HG02840 (cell line): Measurements from ENCODE around the gene PTPMT1.

ENCODE experiments used
- ATAC-seq: cut with Tn5 transposase; IDR thresholded peaks from one replicate; pipeline ENCODE4 v1.9.1; 2021; ENCODE audit warnings: mild to moderate bottlenecking, moderate library complexity, moderate number of reproducible peaks; ENCODE audit not compliant: unreplicated experiment, low FRiP score

Gene PTPMT1

DNA sequence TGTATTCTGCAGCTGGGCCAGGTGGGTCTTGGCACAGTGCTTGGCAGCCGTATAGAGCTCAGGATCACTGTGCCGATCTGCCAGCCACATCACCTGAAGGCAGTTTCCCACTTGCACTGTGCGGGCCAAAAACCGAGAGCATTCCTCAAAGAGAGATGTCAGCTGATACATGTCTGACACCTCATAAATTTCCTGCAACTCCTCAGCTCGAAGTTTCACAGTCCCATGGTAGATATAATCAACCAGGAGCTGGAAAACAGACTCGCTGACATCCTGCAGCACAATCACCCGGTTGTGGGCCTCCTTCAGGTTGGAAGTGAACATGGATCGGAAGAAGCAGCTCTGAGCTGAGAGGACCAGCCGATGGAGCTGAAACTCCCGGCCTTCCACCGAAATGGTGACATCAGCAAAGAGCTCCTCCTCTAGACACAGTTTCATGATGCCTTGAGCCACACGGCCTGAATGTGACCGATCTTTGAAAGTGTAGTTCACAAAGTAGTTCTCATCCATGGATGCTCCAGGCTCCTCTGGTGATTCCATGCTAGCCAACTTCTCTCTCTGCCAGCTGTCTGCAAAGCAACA is 12.2 kb downstream of the PTPMT1 start:
- ATAC-seq = no peak

DNA sequence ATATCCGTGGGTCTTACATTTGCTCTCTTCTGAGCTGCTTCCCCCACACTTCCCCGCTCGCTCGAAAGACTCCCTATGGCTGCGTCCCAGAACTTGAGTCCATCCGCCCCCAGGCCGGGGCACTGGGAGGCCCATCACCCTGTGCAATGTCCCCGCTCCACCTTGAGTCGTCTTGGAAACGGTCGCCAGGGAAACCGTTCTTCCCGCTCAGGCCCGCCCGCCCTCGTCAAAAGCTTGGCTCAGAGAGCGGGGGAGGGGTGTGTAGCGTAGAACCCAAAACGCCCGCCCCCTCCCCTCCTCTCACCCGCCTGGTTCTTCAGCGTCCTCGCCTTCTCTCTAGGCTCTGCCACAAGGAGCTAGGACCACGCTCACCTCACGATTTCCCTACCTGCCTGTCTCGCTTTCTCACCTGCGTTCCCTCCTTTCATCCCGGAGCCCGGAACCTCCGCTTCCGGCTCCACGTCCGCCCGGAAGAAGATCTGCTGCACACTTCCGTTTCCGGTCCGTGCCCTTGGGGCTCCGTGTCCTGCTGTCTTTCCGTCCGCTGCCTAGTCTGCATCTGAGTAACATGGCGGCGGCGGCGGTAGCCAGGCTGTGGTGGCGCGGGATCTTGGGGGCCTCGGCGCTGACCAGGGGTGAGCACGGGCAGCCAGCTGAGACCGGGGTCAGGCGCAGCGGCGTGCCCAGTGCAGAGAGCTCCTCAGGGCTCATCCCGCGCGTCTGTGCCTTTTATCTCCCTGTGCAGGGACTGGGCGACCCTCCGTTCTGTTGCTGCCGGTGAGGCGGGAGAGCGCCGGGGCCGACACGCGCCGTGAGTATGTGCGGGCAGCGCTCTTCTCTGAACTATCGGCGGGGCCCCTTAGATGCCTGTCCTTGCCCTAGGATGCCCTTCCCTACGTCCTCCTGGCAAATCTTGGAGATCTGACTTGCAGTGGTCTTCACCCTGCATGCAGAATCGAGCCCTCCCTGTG is 13.4 kb downstream of the PTPMT1 start, which contains the start of the genes KBTBD4 and NDUFS3:
TSS of gene KBTBD4 (minus strand) at position 447 of the 971 bp plus-strand sequence. CDS start at position 428, 19 bp downstream.
TSS of gene NDUFS3 (plus strand) at position 551 of the 971 bp plus-strand sequence. CDS start at position 569, 18 bp downstream.
- ATAC-seq = peak; percentile 91

DNA sequence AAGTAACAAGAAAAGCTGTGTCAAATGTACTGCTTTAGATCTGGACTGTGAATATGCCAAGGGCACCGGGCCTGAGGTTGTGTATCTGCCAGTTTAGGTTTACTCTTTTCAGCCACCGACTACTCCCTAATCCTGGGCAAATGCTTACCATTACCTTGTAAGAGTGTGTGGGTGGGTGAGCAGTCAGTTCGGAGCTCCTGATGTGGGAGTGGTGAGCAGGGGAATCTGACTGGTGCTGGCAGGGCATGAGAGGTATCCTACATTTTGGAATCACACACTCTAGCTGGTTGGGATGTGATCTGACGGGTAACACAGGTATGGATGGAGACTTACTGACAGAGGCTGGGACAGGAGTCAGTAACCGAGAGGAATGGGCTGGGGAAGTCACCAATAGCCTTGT is 18.4 kb downstream of the PTPMT1 start:
- no peak for ATAC-seq

DNA sequence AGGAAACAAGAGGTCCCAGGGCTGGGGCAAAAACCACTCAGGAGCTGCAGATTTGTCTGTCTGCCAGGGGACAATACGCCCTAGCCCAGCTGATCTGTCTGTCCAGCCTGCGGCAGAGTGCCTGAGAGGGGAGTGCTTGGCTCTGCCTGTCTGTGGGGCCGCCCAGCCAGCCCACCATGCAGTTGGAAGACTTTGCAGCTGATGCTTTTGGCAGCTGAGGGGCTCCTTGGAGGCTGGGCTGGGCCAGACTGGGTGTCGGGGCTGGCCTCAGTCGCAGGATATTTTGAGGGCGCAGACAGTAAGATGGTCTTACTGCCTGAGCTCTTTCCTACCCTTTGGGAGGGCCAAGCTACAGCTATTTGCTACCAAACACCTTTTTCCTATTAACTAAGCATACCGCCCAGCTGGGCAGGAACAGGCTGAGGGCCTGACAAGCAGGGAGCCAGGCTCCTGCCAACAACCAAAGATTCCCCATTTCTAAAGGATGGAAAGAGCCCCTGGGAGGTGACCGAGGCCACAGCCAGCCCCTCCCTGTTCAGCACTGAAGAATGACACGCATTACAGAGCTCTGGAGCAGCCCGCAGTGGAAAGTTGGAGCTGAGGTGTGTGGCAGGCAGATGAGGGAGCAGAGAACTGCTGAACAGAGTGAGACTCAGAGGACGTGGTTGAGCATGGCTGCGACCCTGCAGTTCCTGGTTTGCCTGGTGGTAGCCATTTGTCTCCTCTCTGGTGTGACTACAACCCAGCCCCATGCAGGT is 20.9 kb downstream of the PTPMT1 start, which contains the start of gene FAM180B:
TSS of gene FAM180B (plus strand) at position 581 of the 758 bp plus-strand sequence. CDS start at position 672, 91 bp downstream.
- ATAC-seq = no peak

DNA sequence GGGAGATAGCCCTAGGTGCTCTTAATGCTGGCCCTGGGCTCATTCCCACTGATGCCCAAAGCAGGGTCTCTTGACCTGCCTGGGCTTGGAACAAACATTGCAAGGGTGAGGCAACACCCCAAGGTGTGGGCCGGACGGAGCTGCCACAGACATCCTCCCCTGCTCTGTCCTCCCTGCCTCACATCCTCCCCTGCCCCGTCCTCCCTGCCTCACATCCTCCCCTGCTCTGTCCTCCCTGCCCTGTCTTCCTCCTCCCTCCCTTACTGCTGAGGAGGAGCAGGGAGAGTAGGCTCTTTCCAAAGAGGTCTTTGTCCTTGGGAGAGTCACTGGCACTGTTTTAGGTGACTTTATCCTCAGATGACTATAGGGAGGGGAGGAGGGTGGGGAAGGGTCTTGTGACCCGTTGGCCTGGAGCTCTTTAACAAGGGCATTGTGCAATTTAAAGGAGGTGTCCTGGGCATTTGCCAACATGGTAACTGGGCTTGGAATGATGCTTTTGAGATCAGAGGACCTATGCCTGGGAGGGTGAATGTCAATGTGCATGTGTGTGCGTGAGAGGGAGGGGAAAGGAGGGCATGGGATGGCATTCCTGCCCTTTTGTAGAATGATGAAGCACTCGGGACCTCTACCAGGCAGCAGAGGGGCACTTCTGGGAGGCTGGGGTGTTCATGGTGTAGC is 21.8 kb downstream of the PTPMT1 start:
- ATAC-seq = no peak

DNA sequence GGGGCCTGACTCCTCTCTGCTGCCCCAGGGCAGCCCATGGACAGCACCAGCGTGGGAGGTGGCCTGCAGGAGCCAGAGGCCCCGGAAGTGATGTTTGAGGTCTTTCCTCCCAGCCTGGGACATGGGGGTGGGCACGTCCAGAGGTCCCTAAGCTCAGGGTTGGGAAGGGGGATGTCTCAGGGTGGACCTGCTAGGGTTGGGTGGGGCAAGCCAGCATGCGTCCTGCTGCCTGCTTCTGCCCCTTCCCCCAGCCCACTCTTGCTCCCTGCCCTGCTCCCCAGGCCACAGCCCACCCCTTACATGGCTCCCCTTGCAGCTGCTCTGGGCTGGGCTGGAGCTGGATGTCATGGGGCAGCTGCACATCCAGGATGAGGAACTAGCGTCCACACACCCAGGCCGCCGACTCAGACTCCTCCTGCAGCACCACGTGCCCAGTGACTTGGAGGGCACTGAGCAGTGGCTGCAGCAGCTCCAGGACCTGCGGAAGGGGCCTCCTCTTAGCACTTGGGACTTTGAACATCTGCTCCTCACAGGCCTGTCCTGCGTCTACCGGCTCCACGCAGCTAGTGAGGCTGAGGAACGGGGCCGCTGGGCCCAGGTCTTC is 22.4 kb downstream of the PTPMT1 start:
- no peak for ATAC-seq

DNA sequence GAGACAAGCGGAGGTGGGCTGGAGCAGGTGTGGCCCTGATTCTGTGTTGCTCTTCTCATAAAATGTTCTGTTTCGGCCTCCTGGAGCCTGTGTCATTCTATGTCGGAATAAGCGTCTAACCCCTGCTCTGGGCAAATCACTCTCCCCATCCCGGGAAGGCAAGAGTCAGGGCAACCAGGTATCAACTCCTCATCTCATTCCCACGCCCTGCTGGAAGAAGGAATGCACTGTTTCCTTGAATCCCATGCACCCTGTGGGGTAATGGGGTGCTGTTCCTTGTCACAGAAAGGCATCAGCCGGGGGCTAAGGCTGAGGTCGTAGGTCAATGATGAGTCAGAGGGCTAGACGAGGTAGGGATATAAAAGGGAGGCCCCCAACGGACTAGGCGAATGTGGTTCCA is 23.7 kb downstream of the PTPMT1 start:
- ATAC-seq = no peak

DNA sequence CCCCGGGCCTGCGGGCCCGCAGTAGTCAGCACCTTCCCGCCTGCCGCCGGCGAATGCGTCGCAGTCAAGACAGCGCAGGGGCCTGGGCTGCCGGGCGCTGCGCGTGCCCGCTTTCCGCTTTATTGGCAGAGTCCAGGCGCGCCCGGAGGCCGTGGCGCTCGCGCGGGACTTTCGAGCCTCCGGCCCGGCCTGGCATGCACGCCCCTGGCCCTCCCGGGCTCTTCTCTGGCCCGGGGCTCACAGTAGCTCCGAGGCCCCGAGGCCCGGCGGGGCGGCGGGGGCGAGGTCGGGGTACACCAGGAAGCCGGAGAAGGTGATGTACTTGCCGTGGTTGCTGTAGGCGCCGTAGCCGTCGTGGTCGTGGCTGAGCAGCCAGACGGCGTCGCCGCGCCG is 24.2 kb downstream of the PTPMT1 start:
- no peak for ATAC-seq

DNA sequence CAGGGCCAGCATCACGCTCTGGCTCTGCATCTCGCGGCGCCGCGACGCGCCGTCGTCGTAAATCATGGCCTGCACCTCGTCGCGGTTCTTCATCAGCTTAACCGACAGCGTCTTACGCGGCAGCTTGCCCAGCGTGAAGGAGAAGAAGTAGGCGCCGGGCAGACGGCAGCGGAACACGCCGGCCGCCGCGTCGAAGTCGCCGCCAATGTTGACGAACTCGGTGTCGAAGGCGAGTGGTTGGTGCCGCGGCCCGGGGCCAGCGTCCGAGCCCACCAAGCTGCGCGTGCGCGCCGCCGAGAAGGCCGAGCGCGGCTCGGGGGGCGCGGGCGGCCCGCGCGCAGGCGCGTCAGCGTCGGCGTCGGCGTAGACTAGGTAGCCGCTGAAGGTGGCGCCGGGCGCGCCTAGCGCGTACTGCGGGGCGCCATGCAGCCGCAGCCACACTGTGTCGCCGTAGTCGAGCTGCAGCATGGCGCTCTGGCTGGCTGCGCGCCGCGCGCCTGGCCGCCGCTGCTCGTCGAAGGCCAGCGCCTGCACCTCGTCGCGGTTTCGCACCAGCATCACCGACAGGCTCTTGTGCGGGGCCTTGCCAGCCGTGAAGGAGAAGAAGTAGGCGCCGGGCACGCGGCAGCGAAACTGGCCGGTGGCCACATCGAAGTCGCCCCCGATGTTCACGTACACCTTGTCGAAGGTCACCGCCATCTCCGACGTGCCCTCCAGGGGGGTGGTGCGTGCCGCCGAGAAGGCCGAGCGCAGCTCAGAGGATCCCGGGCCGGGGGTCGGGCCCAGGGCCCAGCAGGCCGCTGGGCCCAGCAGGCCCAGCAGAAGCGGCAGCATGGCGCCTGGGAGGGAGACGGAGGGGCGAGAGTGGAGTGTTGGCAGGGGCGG is 24.8 kb downstream of the PTPMT1 start:
- ATAC-seq = no peak

DNA sequence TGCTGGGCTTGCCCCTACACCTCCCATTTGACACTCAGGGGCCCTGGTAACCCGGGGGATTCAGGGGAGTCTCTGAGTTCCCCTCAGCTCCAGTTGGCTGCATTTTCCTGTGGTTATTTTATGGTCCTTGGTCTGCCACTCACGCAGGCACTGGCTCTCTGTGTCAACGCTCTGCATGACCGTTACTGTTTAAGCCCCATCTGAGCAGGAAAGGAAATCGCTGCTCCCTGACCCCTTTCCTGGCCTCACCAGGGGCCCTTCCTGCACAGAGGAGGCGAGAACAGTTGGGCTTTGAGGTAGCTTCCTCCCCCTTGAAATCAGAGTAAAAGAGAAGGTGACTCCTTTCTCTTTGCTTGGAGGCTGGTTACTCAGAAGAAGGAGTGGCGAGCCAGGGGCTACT is 26.4 kb downstream of the PTPMT1 start:
- no peak for ATAC-seq

DNA sequence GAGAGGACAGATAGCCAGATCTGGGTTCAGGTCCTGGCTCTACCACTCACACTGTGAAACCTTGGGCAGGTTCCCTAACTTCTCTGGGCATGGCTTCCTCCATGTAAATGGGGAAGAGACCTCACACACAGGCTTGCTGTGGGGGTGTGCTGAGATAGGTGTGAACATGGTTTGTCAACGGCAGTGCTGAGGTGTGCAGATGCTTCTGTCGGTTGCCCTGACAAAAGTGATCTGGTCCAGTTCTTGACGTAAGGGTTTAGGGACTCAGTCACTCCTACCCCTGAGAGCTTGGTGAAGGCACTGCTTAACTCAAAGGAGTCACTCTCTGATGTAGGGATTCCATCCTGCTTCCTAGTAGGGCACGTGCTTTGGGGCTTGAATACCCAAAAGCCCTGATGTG is 26.9 kb downstream of the PTPMT1 start:
- no peak for ATAC-seq

DNA sequence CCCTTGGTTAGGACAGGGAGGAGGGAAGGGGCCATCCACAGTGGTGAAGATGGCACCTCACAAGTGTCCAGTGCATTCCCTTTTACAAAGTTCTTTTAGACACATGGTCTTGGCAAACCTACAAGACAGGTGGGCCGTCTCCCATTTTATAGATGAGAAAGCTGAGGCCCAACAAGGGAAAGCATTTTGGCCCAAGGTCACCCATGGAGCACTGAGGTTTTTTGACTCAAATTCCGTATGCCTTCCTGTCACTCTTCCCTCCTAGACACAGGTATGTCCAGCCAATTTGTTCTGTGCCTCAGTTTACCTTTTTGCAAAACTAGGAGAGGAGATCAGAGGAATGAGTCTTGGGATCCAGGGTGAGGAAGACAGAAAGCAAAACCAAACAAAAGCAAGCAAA is 27.6 kb downstream of the PTPMT1 start:
- no peak for ATAC-seq

DNA sequence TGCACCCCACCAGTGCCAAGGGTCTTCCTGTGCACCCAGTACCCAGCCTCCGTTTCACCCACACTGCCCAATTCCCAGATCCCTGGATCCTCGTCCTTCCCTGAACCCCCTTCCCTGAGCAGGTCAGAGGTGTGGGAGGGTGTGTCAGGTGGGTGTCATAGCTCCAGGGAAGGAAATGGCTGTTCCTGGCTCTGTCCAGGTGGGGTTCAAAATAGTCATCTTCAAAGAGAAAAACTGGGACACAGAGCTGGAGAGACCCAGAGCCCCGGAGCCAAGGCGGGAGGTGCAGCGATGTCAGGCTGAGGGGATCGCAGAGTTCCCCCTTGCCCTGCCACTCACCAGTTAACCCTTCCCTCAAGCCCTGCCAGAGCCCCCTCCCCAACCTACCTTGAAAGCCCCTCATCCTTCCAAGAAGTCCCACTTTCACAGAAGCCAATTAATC is 28.1 kb downstream of the PTPMT1 start:
- ATAC-seq = no peak

DNA sequence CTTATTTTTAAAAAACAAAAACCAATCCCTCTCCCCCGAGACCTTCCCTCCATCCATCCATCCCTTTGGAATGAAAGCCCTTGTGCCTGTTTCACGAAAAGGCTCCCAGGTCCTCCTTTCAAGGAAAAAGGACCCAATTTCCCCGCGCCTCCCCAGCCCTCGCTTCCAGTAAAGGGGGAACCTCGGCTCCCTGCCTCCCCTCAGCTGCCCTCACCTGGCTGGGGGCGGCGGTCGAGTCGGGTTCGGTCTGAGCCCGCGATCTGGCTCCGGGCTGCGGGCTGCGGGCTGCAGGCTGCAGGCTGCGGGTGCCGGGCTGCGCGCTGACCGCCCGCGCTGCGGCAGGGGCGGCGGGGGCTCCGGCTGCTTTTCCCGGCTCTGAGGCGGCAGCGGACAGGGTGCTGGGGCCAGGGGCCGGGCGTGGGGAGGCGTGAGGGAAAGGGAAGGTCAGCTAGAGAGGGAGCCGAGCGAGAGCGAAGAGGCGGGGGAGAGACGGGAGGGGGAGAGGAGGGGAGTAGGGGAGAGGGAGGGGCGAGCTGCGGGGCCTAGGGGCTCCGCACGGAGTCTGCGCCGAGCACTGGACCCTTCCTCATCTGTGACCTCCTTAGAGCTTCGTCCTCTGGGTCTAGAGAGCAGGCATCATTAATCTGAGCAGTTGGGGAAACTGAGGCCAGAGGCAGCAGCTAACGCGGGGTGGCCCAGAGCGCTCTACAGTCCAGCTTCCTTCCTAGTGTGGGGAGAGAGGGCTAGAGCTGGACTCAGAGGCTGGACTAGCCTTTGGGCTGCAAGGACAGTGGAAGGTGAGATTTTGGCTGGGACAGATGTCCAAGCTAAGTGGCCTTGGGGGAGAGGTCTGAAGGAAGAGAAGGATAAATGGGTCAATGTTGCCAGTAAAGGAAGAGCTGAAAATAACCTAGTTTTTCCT is 28.8 kb downstream of the PTPMT1 start, which contains the start of gene C1QTNF4:
TSS of gene C1QTNF4 (minus strand) at position 478 of the 922 bp plus-strand sequence. CDS start 3,601 bp downstream, outside the sequence.
- no peak for ATAC-seq

DNA sequence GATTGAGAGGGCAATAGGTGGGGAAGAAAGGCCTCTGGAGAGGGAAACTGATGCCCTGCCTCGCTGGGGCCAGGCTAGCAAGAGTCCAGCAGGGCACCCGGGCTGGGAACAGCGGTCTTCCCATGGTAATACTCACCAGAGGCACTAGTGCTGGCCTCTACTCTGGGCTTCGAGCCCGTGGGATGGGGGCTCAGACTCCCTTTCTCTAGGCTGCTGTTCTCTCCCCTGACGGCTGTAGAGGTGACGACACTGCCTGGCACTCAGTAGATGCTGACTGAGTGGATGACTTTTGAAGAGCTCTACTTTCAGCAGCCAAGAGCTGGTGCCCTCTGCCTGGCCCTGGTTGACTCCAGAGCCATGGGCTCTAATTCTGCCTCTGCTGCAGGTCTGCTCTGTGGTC is 29.6 kb downstream of the PTPMT1 start:
- ATAC-seq = no peak

DNA sequence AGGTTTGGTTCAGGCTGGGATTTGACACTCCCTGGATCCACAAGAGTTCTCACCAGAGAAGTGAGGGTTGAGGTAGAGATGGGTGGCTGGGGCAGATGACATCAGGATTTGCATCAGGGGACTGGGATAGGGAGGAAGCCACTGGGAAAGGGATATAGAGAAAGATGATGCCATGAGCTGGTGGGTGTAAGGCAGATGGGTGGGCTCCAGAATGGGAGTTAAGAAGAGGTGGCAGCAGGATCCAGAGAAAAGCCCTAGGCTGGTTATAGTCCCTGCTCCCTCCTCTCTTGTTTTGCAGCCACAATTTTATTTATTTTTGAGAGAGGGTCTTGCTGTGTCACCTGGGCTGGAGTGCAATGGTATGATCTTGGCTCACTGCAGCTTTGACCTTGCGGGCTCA is 30.6 kb downstream of the PTPMT1 start:
- ATAC-seq = no peak

DNA sequence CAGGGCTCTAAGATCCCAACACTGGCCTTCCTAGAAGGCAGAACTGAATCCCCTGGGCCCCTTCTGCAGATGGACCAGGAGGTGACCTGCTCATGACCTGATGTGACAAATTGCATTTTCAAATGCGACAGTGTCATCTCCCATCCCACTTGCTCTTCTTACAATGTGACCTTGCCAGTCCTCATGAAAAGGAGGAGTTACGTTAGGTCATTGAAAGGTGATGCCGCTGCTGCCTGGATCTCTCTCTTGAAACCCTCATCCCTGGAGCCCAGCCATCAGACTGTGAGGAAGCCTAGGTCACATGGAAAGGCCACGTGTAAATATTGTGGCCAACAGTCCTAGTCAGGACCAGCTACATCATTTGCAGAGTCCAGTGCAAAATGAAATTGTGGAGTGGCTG is 34.5 kb downstream of the PTPMT1 start:
- no peak for ATAC-seq

DNA sequence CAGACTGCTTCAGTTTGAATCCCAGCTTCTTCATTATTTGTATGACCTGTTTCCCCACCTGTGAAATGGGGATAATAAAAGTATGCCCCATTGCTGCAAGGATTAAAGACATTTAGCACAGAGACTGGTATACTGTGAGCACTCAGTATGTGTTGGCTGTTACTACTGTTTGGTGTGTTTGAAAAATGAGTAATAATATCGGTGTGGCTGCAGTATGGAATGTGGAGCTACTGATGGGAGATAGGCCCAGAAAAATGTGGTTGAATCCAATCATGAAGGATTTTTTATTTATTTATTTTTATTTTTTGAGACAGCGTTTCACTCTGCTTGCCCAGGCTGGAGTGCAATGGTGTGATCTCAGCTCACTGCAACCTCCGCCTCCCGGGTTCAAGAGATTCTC is 37.9 kb downstream of the PTPMT1 start:
- no peak for ATAC-seq
